RCC 7860 (cell line): ENCODE measurements around the gene SLC4A1AP.
A peak's percentile ranks its signal among the peaks of the same experiment; 100 is the strongest.

Experiments
- DNase-seq: peaks from one replicate; pipeline ENCODE4 v3.0.0-alpha.2; 2015; ENCODE audit warnings: low spot score
- FAIRE-seq: peaks from 2 replicates; lab custom pipeline; 2012; peaks lifted over from hg19 to GRCh38; lab: Jason Lieb, UNC

SLC4A1AP gene

DNA sequence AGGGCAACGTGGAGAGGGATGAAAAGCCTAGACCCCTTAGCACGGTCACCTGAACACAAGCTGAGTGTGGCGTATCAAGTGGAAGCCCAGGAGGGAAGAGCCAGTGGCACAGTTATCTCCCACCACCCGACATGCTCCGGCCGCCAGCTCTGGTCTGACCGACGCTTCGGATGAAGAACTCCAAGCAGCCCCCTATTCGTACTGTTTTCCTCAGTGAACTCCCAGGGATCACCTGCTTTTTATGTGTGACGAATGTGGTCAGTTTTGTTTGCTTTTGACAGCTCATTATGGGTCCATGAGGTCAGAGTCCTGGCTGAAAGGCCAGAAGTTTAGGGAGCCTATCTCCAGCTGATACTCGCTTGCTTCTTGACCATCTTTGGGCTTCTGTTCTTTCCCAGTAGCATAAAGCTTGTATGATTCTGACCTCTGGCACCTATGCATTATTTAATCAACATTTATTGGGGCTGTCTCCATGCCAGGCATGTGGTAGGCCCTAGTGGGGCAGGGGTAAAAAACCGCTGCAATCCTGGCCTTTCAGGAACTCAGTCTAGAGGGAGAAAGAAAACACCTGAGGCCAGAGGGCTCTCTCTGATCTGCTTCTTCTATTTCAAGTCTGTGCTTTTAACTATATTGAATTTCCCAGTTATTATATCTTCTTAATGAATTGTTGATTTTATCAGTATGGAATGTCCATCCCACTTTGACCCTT lies 74.8 kb downstream of the SLC4A1AP start:
- FAIRE-seq, result no peak
- DNase-seq, result peak; percentile 44

DNA sequence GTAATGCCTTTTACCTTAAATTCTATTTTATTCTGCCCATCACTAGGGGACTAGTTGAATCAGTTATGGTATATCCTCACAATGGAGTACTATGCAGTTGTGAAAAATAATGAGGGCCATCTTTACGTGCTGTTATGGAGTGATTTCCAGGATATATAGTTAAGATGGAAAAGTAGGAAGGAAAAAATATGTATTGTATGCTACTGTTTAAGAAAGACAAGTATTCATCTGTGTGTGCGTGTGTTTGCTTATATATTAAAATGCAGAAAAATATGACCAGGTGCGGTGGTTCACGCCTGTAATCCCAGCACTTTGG lies 75.3 kb downstream of the SLC4A1AP start:
- DNase-seq (no peak), FAIRE-seq (no peak)

DNA sequence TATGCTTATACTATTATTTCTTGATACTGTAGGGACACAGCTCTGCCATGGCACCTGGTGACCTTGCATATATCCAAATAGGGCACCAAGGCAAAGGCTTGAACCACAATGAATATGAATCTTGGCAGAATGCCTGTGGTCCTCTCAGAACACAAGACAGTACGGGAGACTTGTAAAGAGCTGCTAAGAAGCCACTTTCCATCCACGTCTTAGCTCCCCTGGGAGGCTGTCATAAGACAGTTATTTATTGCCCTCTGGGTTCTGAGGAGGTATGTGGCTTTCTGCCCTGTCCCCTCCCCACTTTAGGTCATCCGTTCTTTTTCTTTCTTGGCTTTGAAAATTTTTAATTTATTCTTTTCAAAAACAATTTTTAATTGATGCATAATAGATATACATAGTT lies 78.0 kb downstream of the SLC4A1AP start:
- no peak for DNase-seq
- FAIRE-seq, result no peak

DNA sequence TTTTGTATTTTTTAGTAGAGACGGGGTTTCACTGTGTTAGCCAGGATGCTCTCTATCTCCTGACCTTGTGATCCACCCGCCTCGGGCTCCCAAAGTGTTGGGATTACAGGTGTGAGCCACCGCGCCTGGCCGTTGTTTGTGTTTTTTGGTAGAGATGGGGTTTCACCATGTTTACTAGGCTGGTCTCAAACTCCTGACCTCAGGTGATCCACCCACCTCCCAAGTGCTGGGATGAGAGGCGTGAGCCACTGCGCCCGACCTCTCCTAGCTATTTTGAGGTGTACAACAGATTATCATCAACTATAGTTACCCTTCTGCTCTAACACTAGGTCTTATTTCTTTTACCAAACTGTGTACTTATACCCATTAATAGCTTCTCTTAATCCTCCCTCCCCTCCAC lies 78.9 kb downstream of the SLC4A1AP start:
- FAIRE-seq, result no peak
- no peak for DNase-seq
